ENCODE data around the gene ROR2.

DNA sequence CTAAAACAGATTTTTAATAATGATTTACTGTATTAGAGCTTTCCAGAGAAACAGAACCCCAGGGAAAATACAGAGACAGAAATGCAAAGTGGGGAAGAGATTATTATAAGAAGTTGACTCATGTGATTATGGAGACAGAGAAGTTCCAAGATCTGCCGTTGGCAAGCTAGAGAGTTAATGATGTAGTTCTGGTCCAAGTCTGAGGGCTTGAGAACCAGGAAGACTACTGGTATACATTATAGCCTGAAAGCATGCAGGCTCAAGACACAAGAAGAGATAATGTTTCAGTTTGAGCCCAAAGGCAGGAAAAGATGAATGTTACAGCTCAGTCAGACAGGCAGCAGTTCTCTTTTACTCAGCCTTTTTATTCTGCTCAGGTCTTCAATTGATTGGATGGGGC, 427.5 kb downstream of the ROR2 start:
- TF ChIP-seq, protein P1, sequence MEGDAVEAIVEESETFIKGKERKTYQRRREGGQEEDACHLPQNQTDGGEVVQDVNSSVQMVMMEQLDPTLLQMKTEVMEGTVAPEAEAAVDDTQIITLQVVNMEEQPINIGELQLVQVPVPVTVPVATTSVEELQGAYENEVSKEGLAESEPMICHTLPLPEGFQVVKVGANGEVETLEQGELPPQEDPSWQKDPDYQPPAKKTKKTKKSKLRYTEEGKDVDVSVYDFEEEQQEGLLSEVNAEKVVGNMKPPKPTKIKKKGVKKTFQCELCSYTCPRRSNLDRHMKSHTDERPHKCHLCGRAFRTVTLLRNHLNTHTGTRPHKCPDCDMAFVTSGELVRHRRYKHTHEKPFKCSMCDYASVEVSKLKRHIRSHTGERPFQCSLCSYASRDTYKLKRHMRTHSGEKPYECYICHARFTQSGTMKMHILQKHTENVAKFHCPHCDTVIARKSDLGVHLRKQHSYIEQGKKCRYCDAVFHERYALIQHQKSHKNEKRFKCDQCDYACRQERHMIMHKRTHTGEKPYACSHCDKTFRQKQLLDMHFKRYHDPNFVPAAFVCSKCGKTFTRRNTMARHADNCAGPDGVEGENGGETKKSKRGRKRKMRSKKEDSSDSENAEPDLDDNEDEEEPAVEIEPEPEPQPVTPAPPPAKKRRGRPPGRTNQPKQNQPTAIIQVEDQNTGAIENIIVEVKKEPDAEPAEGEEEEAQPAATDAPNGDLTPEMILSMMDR (IDR thresholded peaks at IDR 0.05) = no peak
- TF ChIP-seq POLR2A (IDR thresholded peaks at IDR 0.05) = no peak
